8988T (cell line): ENCODE measurements around the gene MYOG.
A peak's percentile ranks its signal among the peaks of the same experiment; 100 is the strongest.

ENCODE experiments used
- DNase-seq: peaks from one replicate; pipeline ENCODE4 v3.0.0; 2011

Gene MYOG

DNA sequence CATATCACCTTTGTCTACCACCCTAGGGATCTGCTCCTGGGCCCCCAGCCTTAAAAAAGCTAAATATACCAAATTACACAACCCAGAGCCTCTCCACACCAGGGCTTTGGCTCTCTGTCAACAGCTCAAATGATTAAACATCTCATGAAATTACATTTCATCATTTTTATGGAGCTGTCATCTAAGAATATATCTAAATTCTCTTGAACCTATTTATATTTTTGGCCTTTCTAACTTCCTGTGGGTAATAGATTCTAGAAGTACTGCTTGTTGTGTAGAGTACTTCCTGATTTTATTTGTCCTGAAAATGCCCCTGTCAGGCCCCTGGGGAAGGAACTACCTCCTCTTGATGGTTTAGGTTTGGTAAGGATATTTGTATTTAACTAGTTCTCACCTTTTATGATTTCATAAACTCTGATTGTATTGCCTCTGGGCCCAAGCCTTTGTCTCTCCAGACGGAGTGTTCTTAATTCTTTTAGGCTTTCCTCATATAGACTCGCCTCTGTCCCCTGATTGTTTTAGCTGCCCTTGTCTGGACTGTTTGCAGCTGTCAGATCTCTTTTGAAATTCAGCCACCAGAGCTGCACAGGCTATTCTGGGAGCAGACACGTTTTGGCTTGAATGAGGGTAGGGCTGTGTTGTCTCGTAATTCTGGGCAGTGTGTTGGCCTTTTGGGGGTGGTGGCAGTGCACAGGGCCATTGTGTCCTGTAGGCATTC, 16.6 kb downstream of the MYOG start:
- no peak for DNase-seq

DNA sequence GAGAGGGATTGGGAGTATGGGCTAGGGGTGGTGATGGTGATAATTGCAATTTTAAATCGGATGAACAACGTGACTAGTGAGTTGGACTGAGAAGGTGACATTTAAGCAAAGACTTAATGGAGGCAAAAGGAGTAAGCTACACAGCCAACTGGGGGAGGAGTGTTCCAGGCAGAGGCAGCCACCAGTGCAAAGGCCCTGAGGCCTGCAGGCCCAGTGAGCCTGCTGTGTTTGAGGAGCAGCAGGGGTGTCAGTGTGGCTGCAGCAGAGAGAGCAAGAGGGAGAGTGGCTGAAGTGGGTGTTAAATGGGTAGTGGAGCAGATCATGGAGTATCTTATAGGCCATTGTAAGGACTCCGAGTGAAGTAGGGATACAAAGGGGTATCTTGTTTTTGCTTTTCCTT, 18.8 kb downstream of the MYOG start:
- DNase-seq, result no peak

DNA sequence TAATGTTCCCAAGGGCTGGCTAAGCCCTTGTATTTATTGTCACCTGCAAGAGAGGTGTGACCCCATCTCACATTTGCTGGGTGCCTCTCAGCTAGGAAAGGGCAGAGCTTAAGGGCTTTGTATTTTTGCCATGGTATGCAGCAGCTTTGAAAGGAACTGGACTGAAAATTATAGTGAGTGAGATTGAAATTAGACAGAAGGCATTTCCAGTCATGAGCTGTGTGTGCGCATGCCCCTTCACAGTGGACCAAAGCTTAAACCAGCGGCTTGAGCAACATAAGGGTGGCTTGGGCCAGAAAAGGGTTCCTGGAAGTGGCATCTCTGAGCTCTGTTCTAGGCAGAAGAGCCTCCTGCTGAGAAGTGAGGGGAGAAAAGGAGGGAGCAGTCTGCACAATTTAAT, 19.8 kb downstream of the MYOG start:
- DNase-seq, result no peak

DNA sequence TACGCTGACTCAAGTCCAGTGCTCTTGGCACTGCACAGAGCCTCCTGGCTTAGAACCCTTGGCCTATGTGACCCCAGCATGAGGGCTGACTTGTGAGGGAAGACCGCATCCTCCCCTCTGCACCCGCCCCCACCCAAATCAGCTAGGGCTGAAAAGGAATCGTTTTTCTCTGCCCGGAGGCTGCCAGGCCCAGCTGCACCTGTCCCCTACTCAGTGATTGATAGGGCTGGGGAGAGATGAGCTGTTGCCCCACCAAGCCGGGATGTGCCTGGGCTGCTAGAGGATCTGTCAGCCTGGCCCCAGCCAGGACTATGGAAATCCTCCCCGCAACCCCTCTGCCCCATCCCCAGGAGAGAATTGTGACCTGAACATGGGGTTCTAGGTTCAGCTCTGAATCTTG, 20.6 kb downstream of the MYOG start:
- DNase-seq, result no peak

DNA sequence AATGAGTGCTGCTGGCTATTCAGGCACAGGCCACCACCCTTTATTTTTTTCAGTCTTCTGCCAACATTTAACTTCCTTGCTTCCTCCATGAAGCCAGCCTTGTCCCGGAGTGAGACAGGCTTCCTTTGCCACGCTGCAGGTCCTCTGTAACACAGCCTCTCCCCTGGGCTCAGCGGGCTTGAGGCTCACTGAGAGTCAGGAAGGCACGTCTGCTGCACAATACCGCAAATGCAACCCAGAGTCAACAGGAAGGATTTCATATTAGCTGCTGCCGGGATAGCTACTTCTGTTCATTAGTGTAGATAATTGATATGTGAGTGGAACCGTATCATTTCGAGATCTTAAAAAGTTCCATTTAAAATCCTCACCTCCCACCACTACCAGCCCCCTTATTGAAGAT, 22.5 kb downstream of the MYOG start:
- no peak for DNase-seq

DNA sequence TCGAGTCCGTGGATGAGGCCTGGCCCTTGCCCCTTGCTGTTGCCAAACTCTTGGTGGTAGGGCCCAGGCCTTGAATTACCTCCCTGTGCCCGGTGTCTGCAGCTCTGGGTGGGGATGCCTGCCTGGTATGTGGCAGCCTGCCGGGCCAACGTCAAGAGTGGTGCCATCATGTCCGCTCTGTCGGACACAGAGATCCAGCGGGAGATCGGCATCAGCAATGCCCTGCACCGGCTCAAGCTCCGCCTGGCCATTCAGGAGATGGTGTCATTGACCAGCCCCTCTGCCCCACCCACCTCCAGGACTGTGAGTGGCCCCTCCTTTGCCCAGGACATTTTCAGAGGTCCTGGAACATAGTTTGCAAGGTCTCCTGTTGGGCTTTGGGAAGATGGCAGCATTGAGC, 25.7 kb downstream of the MYOG start:
- no peak for DNase-seq

DNA sequence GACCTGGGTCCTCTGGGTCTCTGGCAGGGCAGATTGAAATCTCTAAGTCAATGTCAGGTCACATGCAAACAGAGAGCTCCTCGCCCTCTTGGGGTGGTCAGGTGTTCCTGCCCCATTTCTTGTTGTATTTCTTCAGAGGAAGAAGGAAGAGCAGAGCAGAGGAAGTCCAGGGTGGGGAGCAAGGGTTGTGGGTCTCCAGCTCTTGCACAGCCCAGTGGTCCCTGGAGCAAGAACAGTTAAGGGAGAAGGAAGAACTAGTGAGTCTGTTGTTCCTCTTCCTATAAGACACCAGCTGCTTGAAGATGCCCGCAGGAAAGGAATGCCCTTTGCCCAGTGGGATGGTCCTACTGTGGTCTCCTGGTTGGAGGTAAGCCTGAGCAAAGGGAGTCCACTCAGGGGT, 26.3 kb downstream of the MYOG start:
- DNase-seq, result no peak

DNA sequence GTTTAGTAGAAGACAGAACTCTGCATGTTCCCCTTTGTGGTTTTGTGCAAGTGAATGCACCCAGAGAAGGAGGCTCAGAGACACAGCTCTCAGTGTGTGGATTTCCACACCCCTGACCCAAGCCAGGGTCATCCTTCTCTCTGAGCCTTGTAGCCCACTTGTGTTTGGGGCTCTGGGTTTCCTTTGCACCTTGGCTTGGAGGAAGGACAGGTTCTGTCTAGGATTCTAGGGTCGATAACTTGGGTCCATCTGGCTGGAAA, 27.2 kb downstream of the MYOG start:
- no peak for DNase-seq

DNA sequence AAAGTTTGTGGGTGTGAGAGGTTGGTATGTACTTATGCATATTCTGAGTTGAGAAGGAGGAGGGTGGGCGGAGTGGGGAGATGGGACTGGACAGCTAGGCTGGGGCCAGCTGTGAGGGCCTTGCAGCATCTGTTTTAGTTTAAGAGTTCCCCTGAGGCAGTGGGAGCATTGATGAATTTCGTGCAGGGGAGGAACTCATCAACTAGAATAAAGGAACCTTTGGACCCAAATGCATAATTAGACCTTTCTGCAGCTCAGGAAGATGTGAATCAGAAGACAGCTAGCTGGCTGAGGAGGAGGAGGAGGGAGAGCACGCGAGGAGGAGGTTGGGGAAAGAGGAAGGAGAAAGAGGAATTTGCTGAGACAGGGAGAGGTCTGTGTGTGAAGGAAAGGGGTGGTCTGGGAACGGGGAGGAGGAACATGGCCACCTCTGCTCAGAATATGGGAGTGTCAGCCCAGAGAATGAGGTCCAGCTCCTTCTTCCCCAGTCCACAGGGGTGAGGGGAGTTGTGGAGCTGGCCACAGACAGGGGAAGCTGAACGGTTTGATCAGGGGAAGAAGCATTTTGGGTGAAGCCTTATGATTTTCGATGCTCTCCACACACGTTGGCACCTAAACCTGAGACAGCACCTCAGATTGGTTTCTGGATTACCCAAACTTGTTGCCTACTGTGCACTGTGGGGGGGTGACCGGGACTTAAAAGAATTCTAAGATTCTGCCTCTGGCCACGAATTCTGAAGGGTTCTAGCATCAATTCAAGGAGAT, 27.7 kb downstream of the MYOG start:
- no peak for DNase-seq

DNA sequence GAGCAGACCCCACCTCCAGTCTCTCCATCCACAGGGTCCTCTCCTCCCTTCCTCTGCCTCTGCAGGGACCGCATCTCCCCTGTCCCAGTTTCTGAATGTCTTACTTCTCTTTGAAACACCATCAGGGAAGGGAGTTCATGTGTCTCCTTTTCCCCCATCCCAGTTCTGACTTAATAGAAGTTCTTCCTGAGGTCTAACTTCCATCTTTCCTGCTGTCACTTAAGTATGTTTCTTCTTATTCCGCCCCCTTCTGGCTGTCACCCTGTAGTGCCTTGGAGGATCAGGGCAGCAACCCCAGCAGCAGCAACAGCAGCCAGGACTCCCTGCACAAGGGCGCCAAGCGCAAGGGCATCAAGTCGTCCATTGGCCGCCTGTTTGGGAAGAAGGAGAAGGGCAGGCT, 29.3 kb downstream of the MYOG start:
- DNase-seq, result no peak

DNA sequence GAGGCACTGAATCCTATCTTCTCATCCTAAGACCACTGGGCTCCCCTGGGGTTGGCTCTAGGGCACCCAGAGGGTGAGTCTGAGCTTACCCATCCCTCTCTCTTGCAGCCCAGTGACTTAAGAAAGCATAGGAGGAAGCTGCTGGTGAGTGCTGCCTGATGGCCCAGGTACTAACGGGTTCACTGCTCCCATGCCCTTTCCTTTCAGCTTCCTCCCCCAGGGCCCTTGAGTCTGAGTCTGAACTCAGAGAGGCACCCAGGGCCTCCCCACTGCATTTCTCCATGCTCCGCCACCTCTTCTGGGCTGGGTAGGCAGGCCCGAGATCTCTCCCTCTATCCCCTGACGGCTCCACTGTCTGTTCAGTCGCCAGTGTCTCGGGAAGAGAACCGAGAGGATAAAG, 29.8 kb downstream of the MYOG start:
- DNase-seq, result no peak

DNA sequence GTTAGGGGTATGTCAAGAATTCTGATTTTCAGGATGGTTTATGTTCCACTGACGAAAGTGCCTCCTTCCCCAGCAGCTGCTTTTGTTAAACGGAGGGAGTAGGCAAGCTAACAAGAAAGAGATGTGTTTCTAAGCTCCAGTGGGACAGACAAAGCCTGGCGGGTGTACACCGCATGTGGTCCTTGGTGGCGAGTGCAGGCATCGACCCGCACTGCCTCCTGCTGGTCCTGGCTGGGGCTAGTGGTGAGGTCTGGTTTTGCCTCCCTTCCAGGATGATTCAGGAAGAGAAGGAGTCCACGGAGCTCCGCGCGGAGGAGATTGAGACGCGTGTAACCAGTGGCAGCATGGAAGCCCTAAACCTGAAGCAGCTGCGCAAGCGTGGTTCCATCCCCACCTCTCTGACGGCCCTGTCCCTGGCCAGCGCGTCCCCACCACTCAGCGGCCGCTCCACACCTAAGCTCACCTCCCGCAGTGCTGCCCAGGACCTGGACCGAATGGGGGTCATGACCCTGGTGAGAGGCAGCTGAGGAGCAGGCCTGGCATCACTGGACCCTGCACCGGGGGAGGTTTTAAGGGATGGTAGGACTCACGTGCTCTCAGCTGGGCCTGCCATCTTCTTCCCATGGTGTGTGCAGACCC, 30.5 kb downstream of the MYOG start:
- DNase-seq, result no peak

DNA sequence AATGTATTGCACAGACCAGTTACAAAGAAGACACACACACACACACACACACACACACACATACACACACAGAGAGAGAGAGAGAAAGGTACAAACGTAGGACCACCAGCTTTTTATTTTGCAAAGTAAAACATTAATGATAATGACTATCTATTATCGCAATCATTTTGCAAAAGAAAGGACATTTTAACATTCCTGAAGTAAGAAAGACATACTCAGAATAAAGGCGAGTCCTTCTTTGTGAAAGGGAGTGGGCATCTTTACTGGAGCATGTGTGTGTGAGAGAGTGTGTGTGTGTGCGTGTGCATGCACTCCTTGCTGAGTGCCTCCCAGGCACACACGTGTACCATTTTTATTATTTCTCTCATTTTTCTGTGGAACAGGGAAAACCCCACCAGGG, 31.2 kb downstream of the MYOG start:
- DNase-seq, result no peak

DNA sequence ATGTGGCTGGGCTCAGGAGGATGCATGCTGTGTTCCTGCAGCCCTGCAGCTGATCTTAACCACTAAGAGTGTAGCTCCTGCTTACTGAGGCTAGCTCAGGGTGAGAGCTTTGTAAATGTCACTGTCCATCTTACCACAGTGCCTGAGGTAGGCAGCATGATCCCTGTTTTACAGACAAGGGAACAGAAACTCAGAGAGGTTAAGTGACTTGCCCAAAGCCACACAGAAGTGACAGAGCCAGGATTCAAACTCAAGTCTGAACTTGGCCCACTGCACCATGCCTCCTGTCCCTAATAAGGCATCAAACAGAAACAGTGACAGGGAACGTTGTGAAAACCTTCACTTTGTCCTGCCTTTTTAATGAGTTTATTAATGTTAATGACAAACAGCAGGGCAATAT, 31.6 kb downstream of the MYOG start:
- DNase-seq, result no peak

DNA sequence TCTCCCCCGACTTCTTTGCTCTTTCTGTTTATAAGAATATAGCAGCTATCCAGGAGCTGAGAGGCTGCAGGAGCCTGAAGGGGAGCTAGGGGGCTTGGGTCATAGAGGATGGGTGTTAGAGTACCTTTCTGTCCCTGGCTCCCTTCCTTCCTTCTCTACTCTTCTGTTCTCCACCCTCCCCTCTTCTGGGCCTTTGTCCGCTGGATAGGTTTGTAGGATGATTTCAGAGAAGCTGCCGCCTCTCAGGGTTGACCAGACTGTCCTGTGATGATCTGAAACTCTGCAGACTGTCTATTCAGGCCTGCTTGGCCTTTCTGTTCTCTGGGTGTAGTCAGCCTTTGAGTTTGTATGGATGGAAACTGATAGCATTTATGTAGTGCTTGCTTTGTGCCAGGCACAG, 33.2 kb downstream of the MYOG start:
- no peak for DNase-seq

DNA sequence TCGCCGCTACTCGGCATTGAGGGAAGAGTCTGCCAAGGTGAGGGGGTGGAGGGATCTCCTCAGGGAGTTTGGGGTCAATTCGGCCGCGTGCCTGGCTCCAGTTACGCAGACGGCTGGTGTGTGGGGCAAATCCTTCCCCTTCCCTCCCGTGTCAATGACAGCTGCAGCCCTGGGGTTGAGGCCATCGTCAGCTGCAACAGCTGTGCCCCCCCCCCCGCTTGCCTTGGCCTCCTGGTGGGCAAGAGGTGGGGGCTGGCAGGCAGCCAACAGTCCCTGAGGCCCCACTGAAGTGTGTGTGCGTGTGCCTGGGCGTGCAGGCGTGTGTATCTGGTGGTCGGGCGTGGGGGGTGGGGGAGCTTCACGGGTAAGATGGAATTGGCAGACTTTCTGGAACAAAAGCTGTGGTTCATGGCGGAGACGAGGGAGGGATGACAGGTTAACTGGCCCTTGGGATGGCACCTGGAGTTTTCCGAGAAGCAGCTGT, 33.9 kb downstream of the MYOG start:
- DNase-seq, result no peak

DNA sequence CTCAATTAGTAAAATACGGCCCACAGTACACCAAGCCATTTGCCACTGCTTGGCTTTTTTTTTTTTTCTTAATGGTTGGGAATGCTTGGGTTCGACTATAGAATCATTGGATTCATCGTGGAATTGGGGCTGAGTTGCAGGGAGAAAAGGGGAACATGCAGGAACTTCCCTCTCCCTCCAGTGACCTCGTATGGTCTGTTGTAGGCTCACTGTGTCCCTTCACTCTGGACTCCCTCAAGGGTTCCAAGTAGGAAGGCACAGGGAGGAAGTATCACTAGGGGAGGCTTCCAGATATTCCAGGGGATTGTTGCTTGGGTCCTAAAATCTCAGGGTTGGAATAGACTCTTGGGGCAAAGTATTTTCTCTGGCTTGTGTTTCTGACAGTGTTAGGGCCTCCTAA, 35.0 kb downstream of the MYOG start:
- DNase-seq, result no peak

DNA sequence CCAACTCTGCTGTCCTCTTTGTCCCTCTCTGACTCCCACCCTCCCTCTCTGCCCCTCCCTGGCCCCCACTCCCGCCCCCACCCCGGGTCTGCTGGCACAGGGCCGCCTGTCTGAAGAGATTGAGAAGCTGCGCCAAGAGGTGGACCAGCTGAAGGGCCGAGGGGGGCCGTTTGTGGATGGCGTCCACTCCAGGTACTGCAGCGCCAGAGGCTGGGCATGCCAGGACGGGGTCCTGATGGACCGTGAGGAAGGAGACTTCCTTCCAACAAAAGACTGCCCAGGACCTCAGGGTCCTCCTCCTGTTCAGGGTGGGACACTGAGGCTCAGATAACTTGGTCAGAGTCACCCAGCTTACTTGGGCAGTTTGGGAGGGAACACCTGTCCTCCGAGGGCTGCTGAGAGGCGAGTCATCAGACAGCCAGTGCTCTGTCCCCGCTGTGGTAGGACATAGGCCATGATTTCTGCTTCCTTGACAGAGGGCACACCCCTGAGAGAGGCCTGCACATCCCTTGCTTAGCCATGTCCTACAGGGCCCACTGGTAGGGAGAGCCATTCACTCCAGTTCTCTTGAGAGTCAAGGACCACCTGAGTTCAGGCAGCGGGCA, 36.1 kb downstream of the MYOG start:
- DNase-seq, result no peak

DNA sequence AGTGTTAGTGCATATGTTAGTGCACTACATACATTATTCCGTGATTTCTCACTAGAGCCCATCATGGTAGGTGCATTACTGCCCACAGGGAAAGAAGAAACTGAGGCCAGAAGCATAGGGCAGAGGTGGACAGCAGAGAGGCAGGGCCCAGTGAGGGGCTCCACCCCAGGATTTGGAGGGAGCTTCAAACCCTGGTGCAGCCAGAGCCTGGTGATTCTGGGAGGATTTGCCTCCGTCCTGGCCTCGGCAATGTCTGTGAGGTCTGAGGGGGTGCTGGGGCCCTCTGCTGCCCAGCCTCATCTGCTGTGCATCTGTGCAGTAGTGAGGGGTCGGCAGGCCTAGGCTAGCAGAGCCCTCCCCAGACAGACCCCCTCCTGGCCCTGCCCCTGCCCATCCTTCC, 36.7 kb downstream of the MYOG start:
- DNase-seq, result no peak

DNA sequence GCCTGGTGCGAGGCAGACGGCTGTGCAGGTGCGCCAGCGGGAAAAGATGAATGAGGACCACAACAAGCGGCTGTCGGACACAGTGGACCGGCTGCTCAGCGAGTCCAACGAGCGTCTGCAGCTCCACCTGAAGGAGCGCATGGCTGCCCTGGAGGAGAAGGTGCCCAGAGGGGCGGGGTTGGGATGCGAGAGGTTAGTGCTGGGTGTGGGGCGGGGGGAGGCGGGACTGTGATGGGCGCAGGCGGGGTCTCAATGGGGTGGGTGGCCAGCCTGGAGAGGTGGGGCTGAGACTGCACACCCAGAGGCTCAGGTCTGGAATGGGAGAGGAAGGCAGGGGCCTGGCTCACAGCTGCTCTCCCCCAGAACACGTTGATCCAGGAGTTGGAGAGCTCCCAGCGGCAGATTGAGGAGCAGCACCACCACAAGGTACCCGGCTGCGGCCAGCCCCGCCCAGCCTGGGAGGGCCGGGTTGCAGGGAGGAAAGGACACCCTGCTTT, 37.2 kb downstream of the MYOG start:
- no peak for DNase-seq

DNA sequence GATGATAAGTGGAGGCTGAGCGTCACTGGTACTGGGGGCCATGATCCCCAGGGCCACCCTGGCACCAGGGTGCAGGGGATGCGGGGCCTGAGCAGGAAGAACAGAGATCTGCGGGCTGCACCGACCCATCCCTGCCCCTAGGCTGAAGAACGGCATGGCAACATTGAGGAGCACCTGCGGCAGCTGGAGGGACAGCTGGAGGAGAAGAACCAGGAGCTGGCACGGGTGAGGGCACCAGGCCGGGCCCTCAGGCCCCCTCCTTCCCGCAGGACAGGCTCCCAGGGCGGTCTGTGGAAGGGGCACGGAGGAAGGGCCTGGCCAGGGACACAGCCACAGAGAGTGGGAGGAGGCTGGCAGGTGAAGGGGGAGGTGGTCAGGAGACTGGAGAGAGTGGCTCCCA, 37.7 kb downstream of the MYOG start:
- DNase-seq, result no peak

DNA sequence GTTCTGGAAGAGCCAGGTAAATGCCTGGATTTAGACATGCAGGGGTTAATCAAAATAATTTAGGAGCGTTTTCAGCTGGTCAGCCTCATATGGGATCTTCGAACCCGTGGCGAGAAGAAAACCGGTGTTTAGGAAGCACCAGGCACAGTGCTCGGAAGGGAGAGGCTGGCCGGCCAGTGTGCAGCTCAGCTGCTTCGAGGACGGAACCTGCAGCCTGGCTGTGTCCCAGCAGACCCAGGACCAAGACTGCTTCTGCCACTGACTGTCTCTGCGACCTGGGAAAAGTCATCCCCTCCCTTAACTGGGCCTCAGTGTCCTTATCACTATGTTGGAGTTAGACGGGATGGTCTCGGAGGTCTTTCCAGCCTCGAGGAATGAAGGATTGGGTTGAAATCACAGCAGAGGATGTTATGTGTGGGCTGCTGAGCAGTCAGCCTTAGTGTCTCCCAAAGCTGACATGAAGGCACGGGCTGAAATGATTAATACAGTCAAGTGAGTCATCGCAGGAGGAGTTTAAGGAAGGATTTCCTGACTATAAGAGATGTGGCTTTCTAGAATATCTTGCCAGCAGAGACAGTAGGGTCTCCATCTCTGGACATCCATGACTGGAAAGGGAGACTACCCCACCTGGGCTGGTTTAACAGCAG, 38.7 kb downstream of the MYOG start:
- DNase-seq, result peak; percentile 78

DNA sequence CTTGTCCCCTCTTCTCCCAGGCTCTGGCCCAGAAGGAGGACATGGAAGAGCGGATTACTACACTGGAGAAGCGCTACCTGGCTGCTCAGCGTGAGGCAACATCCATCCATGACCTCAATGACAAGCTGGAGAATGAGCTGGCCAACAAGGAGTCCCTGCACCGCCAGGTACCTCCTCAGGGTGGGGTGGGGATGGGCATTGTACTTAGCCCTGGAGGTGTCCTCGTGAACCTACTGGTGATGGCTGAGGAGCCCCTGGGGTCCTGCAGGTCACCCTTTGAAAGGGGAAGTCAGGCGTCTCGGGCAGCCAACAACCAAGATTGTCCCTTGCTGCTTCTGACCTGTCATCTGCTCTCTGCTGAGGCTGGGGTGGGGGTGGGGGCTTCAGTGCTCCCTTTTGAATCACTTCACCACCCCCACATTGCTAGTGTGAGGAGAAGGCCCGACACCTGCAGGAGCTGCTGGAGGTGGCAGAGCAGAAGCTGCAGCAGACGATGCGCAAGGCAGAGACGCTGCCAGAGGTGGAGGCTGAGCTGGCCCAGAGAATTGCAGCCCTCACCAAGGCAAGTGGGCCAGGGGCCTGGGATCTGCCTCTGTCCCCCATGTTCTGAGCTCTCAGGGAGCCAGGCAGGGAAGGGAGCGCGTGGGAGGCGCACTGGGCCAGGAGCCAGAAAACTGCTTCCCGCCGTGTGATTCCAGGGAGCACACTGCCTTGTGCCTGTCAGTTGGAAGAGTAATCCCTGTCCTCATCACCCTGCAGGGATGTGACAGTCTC, 39.8 kb downstream of the MYOG start:
- DNase-seq, result no peak
